PFSK-1 (cell line): ENCODE data around the gene SLC39A9.

Experiments
- FOXP2 ChIP-seq: optimal IDR thresholded peaks from 2 replicates; pipeline ENCODE3; 2011; ENCODE audit warnings: borderline replicate concordance, control low read depth, inconsistent platforms; ENCODE audit not compliant: insufficient read depth; ENCODE audit errors: extremely low read length, extremely low read depth
- POLR2AphosphoS5 ChIP-seq: IDR thresholded peaks from 2 replicates; pipeline ENCODE4 v1.6.1; 2012; ENCODE audit warnings: low read depth, mild to moderate bottlenecking, control low read depth, low read length, moderate library complexity
- SIN3A ChIP-seq: IDR thresholded peaks from 2 replicates; pipeline ENCODE4 v1.6.1; 2012; ENCODE audit warnings: mild to moderate bottlenecking, low read length, moderate library complexity, borderline replicate concordance; ENCODE audit not compliant: insufficient read depth
- TAF1 ChIP-seq: IDR thresholded peaks from 2 replicates; pipeline ENCODE4 v1.6.1; 2012; ENCODE audit warnings: low read length, control low read depth, borderline replicate concordance; ENCODE audit not compliant: insufficient read depth
- TF ChIP-seq, protein P1 (sequence below), 2 experiments: IDR thresholded peaks; 2 replicates each; pipeline versions ENCODE4 v1.6.1 to v1.8.0; 2011 to 2012; ENCODE audit warnings: low read depth in 2 of 2, low read length in 2 of 2, control low read depth in 1 of 2, inconsistent platforms in 1 of 2, mild to moderate bottlenecking in 1 of 2, moderate library complexity in 1 of 2; ENCODE audit not compliant: insufficient read depth in 1 of 2

Gene SLC39A9

DNA sequence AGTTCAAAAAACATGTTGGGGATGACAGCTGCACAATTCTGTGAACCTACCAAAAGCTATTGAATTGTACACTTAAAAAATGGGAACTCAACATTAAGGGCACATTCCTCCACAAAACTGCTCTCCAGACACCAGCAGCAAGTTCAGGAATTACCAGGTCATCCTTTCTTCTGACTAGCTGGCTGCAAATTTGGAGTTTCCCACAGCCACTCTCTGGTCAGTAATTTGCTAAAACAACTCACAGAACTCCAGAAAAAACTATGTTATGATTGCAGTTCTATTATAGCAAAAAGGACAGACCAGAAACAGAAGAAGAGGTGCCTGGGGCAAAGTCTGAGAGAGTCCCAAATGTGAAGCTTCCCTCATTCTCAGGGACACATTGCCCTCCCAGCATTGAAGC lies 65.9 kb downstream of the SLC39A9 start:
- TF ChIP-seq POLR2AphosphoS5, result no peak
- no peak for TF ChIP-seq TAF1
- TF ChIP-seq, protein P1, sequence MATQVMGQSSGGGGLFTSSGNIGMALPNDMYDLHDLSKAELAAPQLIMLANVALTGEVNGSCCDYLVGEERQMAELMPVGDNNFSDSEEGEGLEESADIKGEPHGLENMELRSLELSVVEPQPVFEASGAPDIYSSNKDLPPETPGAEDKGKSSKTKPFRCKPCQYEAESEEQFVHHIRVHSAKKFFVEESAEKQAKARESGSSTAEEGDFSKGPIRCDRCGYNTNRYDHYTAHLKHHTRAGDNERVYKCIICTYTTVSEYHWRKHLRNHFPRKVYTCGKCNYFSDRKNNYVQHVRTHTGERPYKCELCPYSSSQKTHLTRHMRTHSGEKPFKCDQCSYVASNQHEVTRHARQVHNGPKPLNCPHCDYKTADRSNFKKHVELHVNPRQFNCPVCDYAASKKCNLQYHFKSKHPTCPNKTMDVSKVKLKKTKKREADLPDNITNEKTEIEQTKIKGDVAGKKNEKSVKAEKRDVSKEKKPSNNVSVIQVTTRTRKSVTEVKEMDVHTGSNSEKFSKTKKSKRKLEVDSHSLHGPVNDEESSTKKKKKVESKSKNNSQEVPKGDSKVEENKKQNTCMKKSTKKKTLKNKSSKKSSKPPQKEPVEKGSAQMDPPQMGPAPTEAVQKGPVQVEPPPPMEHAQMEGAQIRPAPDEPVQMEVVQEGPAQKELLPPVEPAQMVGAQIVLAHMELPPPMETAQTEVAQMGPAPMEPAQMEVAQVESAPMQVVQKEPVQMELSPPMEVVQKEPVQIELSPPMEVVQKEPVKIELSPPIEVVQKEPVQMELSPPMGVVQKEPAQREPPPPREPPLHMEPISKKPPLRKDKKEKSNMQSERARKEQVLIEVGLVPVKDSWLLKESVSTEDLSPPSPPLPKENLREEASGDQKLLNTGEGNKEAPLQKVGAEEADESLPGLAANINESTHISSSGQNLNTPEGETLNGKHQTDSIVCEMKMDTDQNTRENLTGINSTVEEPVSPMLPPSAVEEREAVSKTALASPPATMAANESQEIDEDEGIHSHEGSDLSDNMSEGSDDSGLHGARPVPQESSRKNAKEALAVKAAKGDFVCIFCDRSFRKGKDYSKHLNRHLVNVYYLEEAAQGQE (IDR thresholded peaks at IDR 0.05; ENCODE audit: insufficient read depth in 1 of 2, low read depth in 2 of 2, low read length in 2 of 2), result no peak
- no peak for TF ChIP-seq SIN3A
- no peak for TF ChIP-seq FOXP2

DNA sequence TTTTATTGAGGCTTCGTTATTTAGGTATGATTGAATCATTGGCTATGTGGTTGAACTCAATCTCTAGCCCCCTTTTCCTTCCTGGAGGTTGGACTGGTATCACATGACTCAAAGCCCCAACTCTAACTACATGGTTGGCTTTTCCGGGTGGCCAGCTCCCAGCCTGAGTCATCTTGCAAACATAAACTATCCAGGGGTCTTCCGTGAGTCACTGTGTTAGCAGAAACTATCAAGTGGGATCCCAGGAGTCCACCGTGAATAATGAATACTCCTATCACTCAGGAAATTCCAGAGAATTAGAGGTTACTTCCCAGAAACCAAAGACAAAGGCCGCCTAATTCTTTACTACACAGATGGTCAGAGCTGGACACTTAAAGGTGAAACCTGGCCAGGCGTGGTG lies 66.3 kb downstream of the SLC39A9 start:
- TF ChIP-seq SIN3A, result no peak
- TF ChIP-seq FOXP2, result no peak
- no peak for TF ChIP-seq TAF1
- TF ChIP-seq, protein P1 (IDR thresholded peaks at IDR 0.05; ENCODE audit: insufficient read depth in 1 of 2, low read depth in 2 of 2, low read length in 2 of 2), result no peak
- TF ChIP-seq POLR2AphosphoS5, result no peak

DNA sequence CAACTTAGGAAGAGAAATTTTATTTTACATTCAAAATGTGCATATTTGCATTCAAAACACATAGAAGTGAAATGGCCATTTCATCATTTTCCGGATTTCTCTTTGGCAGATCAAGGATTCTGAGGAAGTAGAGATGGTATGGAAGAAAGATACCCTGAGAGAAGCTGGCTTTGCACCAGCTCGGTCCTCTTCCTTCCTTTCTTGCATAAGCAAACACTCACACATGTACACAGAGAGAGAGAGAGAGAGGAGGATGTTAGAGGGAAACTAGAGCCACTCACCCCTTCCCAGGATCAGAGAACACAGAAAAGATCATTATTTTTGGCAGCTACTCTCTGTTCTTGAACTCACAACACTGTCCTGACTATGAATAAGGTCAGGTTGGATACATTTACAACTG lies 70.5 kb downstream of the SLC39A9 start:
- TF ChIP-seq TAF1 (no peak), POLR2AphosphoS5 (no peak), FOXP2 (no peak), SIN3A (no peak)
- TF ChIP-seq, protein P1 (IDR thresholded peaks at IDR 0.05; ENCODE audit: insufficient read depth in 1 of 2, low read depth in 2 of 2, low read length in 2 of 2), result no peak

DNA sequence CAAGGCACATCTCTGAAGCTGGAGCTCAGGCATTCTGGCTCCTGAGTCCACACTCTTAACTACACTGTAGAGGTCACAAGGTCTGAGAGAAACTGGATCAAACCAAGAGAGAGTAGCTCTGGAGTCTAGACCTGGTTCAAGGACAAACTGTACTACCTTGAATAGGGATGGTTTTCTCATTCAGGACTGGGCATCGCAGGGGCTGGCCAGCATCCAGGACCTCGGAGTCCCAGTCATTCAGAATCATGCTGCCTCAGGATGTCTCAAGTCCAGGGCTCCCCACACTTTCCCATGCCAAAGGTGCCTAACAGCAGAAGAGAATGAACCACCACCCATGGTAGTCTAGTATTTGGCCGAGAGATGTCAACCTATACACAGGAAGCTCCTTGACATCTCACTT lies 72.9 kb downstream of the SLC39A9 start:
- TF ChIP-seq SIN3A (no peak), TAF1 (no peak), FOXP2 (no peak), POLR2AphosphoS5 (no peak)
- TF ChIP-seq, protein P1 (IDR thresholded peaks at IDR 0.05; ENCODE audit: insufficient read depth in 1 of 2, low read depth in 2 of 2, low read length in 2 of 2), result no peak

DNA sequence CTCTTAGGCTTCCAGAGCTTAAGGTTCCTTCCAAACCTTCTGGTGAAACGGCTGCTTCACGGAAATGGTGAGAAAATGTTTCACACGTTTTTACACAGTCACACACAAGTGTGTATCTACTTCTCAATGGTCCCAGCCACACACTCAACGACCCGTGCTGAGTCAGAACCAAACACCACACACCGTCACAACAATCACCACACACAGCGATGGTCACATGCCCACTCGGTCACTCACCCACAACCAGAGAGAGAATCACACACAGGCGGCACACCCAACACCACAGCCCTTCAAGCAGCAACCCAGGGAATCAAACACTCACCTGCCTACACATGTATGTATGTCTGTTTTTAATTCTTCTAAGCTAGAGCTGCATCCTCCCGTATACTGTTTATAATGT lies 73.4 kb downstream of the SLC39A9 start:
- TF ChIP-seq FOXP2 (no peak), TAF1 (no peak), SIN3A (no peak), POLR2AphosphoS5 (no peak)
- TF ChIP-seq, protein P1 (IDR thresholded peaks at IDR 0.05; ENCODE audit: insufficient read depth in 1 of 2, low read depth in 2 of 2, low read length in 2 of 2), result no peak
